Measurements from ENCODE around the gene ADAMTSL4.
"Not testable (repeated sequence)": the region's sequence is repeated elsewhere in the genome, so short reads cannot be mapped to it uniquely, and the experiment has no call there.

ADAMTSL4 gene

DNA sequence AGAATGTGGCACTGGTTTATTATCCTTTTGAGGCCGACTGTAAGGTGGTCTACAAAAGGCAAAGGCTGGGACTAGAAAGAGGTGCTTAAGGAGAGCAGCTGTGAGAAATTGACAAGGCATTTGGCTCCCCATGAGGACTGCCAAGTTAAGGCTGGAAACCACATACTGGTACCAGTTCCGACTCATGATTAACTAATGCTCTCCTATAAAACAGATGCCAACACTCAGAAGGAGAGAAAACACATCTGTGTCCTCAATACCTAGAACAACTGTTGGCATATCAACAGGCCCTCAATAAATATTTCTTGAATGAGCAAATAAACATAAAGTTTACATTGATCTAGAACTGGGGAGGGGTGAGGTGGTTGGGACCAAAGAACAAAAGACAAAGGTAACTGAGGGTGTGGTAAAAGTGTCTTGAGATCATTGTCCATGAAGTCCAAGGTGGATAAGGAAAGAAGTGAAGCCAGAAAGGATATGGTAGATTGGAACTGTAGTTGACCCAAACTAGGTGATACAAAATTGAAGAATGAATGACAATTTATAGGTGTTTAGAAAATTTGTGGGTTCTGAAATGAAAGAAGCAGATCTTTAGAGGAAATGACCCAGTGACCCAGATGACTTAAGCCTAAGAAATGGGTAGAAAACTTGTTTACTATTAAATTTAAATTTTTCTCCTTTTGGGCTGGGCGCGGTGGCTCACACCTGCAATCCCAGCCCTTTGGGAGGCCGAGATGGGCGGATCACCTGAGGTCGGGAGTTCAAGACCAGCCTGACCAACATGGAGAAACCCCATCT is 47.1 kb downstream of the ADAMTSL4 start:
- DNase-seq (ENCODE audit: low spot score), result no peak

DNA sequence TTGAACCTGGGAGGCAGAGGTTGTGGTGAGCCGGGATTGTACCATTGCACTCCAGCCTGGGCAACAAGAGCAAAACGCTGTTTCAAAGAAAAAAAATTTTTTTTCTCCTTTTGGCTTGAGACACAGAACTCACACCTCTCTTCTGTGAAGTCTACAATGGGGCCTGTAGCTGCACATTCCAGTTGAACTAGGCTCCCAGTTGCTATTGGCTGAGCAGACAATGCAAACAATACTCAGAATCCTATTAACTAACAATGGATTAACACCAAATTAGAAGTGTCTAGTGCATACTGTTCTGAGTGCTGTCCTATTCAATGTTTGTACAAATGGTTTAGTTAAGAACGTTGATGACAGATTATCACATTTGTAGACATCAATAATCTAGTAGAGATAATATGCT is 47.8 kb downstream of the ADAMTSL4 start:
- DNase-seq (ENCODE audit: low spot score), result no peak

DNA sequence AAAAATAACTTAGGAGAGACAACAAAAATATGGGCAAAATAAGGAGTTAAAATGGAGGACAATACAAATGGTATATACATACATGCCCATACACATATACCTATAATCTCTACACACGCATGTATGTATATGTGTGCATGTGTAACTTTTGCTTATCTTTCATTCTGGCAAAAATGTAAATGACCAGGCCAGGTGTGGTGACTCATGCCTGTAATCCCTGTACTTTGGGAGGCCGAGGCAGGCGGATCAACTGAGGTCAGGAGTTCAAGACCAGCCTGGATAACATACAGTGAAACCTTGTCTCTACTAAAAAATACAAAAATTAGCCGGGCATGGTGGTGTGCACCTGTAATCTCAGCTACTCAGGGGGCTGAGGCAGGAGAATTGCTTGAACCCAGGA is 49.1 kb downstream of the ADAMTSL4 start:
- not testable (repeated sequence) for DNase-seq (ENCODE audit: low spot score)

DNA sequence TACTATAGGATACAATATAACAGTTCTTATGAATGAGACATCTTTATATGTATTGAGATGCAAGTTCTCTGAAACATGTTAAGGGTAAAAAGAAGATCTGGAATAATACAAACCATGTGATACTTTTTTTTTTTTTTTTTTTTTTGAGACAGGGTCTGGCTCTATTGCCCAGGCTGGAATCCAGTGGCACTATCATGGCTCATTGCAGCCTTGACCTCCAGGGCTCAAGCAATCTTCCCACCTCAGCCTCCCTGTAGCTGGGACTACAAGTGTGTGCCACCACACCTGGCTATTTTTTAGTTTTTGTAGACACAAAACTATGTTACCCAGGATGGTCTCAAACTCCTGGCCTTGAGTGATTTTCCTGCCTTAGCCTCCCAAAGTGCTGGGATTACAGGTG is 52.3 kb downstream of the ADAMTSL4 start:
- no peak for DNase-seq (ENCODE audit: low spot score)

DNA sequence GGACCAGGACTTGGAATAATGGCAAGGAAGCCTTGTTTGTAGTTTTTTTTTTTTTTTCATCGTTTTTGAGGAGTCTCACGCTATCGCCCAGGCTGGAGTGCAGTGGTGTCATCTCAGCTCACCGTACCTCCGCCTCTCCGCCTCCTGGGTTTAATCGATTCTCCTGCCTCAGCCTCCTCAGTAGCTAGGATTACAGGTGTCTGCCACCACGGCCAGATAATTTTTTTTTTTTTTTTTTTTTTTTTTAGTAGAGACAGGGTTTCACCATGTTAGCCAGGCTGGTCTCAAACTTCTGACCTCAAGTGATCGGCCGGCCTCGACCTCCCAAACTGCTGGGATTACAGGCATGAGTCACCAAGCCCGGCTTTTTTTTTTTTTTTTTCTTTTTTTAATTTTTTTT is 53.2 kb downstream of the ADAMTSL4 start:
- not testable (repeated sequence) for DNase-seq (ENCODE audit: low spot score)

DNA sequence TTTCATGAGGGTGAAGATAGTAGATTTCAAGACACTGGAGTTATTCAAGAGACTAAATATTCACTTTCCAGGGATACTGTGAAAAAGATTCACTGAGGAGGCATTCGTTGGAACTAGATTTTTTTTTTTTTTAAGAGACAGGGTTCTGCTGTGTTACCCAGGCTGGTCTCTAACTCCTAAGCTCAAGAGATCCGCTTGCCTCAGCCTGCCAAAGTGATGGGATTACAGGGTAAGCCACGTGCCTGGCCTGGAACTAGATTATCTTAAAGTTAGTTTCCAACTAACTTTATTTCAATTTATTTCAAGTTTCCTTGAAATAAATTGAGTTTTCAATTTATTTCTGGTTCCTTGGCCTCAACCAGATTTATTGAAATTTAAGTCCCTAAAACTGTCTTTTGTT is 54.5 kb downstream of the ADAMTSL4 start:
- DNase-seq (ENCODE audit: low spot score), result no peak

DNA sequence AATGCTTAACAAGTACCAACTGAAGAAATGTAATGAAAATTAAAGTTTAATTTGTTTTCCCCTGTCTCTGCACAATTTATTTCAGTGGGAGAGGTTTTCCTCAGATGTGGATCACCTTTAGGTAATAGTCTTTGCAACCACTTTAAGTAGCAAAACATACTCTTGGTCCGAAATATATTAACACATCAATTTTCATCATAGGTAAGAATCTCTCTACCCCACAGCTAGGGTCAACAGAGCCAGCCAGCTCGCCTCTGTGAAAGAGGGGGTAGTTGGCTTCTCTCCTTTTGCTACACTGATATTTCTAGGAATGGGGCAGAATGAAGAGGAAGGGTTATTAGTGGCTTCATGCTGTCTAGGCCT is 55.0 kb downstream of the ADAMTSL4 start:
- DNase-seq (ENCODE audit: low spot score), result no peak

DNA sequence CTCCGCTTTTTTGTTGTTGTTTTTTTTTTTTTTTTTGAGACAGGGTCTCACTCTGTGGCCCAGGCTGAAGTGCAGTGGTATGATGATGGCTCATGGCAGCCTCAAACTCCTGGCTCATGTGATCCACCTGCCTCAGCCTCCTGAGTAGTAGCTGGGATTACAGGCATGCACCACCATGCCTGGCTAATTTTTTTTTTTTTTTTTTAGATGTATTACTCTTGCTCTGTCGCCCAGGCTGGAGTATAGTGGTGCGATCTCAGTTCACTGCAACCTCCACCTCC is 56.2 kb downstream of the ADAMTSL4 start:
- not testable (repeated sequence) for DNase-seq (ENCODE audit: low spot score)

DNA sequence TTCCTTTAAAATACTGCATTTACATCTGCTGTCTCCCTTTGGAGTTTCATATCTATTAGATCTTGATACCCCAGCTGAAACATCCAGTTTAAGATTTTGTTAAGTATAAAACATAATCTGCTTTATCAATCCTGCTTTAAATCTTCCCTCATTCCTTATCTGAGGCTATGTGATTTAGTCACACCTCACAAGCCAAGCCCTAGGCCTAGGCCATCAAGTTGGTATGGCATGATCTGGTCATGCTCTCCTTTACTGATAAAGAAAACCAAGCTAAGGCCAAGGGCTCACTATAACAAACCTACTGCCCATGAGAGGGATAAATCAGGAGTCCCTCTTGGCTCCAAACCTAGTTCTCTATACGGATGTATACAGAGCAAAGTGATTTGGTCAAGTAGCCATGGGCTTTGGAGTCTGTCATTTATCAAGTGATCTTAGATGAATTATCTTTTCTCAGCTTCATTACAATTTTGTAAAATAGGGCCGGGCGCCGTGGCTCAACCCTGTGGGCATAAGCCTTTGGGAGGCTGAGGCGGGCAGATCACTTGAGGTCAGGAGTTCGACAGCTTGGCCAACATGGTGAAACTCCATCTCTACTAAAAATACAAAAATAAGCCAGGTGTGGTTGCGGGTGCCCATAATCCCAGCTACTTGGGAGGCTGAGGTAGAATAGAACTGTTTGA is 57.4 kb downstream of the ADAMTSL4 start:
- DNase-seq (ENCODE audit: low spot score), result no peak

DNA sequence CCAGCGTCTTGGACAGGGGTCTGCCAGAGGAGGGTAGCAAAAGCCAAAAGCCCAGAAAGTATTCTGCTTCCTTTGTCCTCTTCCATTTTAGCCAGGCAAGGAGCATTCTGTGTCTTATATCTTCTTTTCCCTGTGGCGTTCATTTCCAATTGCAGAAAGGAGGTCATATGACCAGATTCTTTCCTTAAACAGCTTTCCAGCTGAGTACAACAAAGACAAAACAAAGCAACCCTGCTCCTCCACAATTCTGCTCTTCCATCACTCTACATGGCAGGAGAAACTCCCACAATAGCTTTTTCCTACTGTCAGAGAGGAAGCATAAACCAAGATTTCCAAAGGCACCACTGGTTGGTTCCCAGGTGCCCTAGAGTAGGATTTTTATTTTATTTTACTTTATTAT is 60.5 kb downstream of the ADAMTSL4 start:
- no peak for DNase-seq (ENCODE audit: low spot score)
